SK-N-SH (cell line): Measurements from ENCODE around the gene NDUFV2.

Experiments used
- CHD2 ChIP-seq: fragments of 150-350 bp; IDR thresholded peaks from 2 replicates; pipeline ENCODE4 v1.6.1; 2018; ENCODE audit warnings: low read length; ENCODE audit not compliant: partially characterized antibody
- CTCF ChIP-seq: fragments of 200-600 bp; sonication (generic); IDR thresholded peaks from 2 replicates; pipeline ENCODE4 v1.6.1; 2017; ENCODE audit warnings: antibody characterized with exemption, mild to moderate bottlenecking, moderate library complexity
- EP300 ChIP-seq, 2 experiments: IDR thresholded peaks; 2 replicates each; pipeline versions ENCODE4 v1.4.0 to v1.6.1; 2012; ENCODE audit warnings: borderline replicate concordance in 1 of 2, low read depth in 1 of 2, low read length in 1 of 2
- GABPA ChIP-seq: IDR thresholded peaks from 2 replicates; pipeline ENCODE4 v1.4.0; 2012; ENCODE audit warnings: low read depth, mild to moderate bottlenecking
- RAD21 ChIP-seq: IDR thresholded peaks from 2 replicates; pipeline ENCODE4 v1.6.1; 2012; ENCODE audit warnings: mild to moderate bottlenecking, low read length
- TF ChIP-seq, protein P1 (sequence below): IDR thresholded peaks from 2 replicates; pipeline ENCODE4 v1.4.0; 2012; ENCODE audit warnings: low read depth

DNA sequence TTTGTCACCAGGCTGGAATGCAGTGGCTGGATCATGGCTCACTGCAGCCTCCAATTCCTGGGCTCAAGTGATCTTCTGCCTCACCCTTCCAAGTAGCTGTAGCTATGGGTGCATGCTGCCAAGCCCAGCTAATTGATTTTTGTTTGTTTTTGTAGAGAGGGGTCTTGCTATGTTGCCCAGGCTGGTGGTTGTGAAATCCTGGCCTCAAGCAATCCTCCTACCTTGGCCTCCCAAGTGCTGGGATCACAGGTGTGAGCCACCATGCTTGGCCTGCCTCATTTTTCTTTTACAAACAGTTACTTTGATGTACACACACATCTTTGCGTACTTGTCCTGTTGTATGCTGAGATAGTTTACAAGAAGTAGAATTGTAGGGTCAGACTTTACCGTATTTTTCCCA is 21.0 kb downstream of the NDUFV2 start:
- no peak for TF ChIP-seq CTCF
- TF ChIP-seq, protein P1, sequence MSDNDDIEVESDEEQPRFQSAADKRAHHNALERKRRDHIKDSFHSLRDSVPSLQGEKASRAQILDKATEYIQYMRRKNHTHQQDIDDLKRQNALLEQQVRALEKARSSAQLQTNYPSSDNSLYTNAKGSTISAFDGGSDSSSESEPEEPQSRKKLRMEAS, result no peak
- TF ChIP-seq RAD21, result no peak
- no peak for TF ChIP-seq CHD2
- no peak for TF ChIP-seq EP300 (IDR thresholded peaks at IDR 0.05; ENCODE audit: borderline replicate concordance in 1 of 2, low read depth in 1 of 2, low read length in 1 of 2)
- TF ChIP-seq GABPA, result no peak
